ENCODE data around the gene SETD2.

DNA sequence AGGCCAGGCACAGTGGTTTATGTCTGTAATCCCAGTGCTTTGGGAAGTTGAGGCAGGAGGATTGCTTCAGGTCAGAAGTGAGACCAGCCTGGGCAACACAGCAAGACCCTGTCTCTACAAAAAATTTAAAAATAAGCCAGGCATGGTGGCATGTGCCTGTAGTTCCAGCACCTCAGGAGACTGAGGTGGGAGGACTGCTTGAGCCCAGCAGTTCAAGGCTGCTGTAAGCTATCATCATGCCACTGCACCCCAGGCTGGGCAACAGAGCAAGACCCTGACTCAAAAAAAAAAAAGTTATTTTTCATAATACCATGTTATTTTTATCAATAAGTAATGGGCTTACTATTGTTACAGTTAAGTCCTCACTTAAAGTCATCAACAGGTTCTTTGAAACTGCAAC is 59.7 kb downstream of the SETD2 start:
- TF ChIP-seq, protein P1, sequence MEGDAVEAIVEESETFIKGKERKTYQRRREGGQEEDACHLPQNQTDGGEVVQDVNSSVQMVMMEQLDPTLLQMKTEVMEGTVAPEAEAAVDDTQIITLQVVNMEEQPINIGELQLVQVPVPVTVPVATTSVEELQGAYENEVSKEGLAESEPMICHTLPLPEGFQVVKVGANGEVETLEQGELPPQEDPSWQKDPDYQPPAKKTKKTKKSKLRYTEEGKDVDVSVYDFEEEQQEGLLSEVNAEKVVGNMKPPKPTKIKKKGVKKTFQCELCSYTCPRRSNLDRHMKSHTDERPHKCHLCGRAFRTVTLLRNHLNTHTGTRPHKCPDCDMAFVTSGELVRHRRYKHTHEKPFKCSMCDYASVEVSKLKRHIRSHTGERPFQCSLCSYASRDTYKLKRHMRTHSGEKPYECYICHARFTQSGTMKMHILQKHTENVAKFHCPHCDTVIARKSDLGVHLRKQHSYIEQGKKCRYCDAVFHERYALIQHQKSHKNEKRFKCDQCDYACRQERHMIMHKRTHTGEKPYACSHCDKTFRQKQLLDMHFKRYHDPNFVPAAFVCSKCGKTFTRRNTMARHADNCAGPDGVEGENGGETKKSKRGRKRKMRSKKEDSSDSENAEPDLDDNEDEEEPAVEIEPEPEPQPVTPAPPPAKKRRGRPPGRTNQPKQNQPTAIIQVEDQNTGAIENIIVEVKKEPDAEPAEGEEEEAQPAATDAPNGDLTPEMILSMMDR (IDR thresholded peaks at IDR 0.05; ENCODE audit: low read depth, low read length, missing input control), result no peak
- TF ChIP-seq SP1 (IDR thresholded peaks at IDR 0.05), result no peak
- TF ChIP-seq, protein P2, sequence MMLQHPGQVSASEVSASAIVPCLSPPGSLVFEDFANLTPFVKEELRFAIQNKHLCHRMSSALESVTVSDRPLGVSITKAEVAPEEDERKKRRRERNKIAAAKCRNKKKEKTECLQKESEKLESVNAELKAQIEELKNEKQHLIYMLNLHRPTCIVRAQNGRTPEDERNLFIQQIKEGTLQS (IDR thresholded peaks at IDR 0.05), result no peak
- TF ChIP-seq FOXA1 (IDR thresholded peaks at IDR 0.05), result no peak
- TF ChIP-seq NR2F2 (IDR thresholded peaks at IDR 0.05), result no peak
